Right lobe of liver (tissue), 4 donors: Measurements from ENCODE around the gene SERPINE1.

ENCODE experiments used
- POLR2A ChIP-seq: fragments of 450-650 bp; IDR thresholded peaks from one replicate; pipeline ENCODE4 v1.6.1; 2017; ENCODE audit warnings: antibody characterized with exemption, mild to moderate bottlenecking
- TF ChIP-seq, protein P1 (sequence below), 4 donors: fragments of 200-600 bp in 3 of 4; fragments of 450-650 bp in 1 of 4; IDR thresholded peaks; one replicate each; pipeline versions ENCODE4 v1.5.1 to v1.8.0; 2016 to 2022; ENCODE audit warnings: antibody characterized with exemption in 4 of 4, mild to moderate bottlenecking in 2 of 4
- donor health status: DM: no; HTN: no; CAD: no.
- donor health status: DM: no; HTN: no; CAD: no.
- donor health status: DM: no; HTN: yes; CAD: no.

DNA sequence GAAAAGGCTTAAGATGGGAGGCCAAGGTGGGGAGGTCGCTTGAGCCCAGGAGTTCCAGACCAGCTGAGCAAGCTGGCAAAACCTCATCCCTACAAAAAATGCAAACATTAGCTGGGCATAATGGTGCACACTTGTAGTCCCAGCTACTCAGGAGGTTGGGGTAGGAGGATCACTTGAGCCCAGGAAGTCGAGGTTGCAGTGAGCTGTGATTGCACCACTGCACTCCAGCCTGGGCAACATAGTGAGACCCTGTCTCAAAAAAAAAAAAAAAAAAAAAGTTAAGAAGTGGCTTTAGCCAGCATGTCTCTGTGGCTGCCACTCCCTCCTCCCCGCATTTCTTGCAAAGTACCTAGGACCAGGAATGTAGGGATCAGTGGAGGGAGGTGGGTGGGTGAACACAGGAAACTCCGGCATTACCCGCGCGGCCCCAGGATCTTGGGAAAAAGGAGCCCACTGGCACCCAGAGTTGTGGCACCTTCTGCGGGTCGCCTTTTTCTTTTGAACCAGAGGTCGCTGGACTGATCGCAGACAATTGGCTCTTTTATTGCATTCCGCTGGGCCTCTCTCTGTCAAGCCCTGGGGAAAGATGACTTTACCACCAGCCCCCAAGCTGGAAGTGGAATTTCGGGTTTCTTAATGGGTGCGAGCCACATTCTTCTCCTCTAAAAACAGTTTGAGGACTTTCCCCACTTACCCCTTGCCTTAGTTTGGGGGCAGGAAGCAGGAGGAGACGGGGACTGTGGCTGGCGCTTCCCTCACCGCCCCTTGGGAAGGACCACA, 35.0 kb downstream of the SERPINE1 start:
- TF ChIP-seq, protein P1, sequence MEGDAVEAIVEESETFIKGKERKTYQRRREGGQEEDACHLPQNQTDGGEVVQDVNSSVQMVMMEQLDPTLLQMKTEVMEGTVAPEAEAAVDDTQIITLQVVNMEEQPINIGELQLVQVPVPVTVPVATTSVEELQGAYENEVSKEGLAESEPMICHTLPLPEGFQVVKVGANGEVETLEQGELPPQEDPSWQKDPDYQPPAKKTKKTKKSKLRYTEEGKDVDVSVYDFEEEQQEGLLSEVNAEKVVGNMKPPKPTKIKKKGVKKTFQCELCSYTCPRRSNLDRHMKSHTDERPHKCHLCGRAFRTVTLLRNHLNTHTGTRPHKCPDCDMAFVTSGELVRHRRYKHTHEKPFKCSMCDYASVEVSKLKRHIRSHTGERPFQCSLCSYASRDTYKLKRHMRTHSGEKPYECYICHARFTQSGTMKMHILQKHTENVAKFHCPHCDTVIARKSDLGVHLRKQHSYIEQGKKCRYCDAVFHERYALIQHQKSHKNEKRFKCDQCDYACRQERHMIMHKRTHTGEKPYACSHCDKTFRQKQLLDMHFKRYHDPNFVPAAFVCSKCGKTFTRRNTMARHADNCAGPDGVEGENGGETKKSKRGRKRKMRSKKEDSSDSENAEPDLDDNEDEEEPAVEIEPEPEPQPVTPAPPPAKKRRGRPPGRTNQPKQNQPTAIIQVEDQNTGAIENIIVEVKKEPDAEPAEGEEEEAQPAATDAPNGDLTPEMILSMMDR (IDR thresholded peaks at IDR 0.05), result no peak
- no peak for TF ChIP-seq POLR2A
